Placental epithelial cell (primary cell): ENCODE results near the gene KIAA0319L. TPM values are rescaled to one million over a fixed set of nuclear protein-coding genes. Genes with fewer than 3 reads are reported as not detected.

Source experiments
- total RNA-seq: library from RNA; depleted of rRNA; stranded (reverse); fragments of >200 nt; gene quantifications from 2 replicates; pipeline ENCODE4 v1.2.3, GENCODE V29; 2012

KIAA0319L gene
- total RNA-seq: 76.6 and 101 TPM in 2 replicates

GRCh38 chr1:35557118-35557610, at the start of gene KIAA0319L:
Gene KIAA0319L, minus strand, starts transcription at chr1:35557403. Its CDS starts 2,912 bp downstream, at chr1:35554491.

GRCh38 chr1:35573198-35574124, 16.3 kb upstream of the KIAA0319L start, which contains the start of gene TFAP2E:
Gene TFAP2E, plus strand, starts transcription at chr1:35573314. Its CDS starts 264 bp downstream, at chr1:35573578.

GRCh38 chr1:35557611-35558373, 589 bp upstream of the KIAA0319L start, which contains the start of gene NCDN:
Gene NCDN, plus strand, starts transcription at chr1:35557799. Its CDS starts 392 bp downstream, at chr1:35558191.

Other genes starting within 250 kb of the KIAA0319L start
- gene NCDN, start 396 bp upstream of the KIAA0319L start, total RNA-seq: 14.9 and 20.2 TPM in 2 replicates
- gene TFAP2E, start 15.9 kb upstream of the KIAA0319L start, total RNA-seq: 0.76 and 1.2 TPM in 2 replicates
- gene PSMB2, start 84.1 kb upstream of the KIAA0319L start, total RNA-seq: 11.4 and 28.8 TPM in 2 replicates
- 6.9 and 7.1 TPM in 2 replicates for gene C1orf216, start 161.5 kb upstream of the KIAA0319L start, total RNA-seq
- gene CLSPN, start 212.6 kb upstream of the KIAA0319L start, total RNA-seq: 5.5 and 5.6 TPM in 2 replicates